ENCODE results near the gene PDGFRB. TPM values are rescaled to one million over a fixed set of nuclear protein-coding genes. Genes with fewer than 3 reads are reported as not detected.

Gene PDGFRB
- total and polyA plus RNA-seq, 2 of the 8 experiments (the other 6 are each of a cell fraction or from before 2014, with no cell fraction given): 4.2 to 13.7 TPM

DNA sequence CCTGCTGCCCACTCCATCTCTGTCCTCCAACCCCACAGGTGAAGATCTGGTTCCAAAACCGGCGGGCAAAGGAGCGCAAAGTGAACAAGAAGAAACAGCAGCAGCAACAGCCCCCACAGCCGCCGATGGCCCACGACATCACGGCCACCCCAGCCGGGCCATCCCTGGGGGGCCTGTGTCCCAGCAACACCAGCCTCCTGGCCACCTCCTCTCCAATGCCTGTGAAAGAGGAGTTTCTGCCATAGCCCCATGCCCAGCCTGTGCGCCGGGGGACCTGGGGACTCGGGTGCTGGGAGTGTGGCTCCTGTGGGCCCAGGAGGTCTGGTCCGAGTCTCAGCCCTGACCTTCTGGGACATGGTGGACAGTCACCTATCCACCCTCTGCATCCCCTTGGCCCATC lies 27.8 kb upstream of the PDGFRB start:
- H3K4ac ChIP-seq (replicated peaks; ENCODE audit: insufficient read length, low read depth, low read length): no peak overlapping the region
- H3K23ac ChIP-seq (ENCODE audit: insufficient read length): no peak overlapping the region
- FAIRE-seq (no peak), DNase-seq (ENCODE audit: low read depth in 1 of 2, low spot score in 2 of 2) (no peak)
- no peak overlapping the region for H3K14ac ChIP-seq (ENCODE audit: insufficient read length)
- no peak overlapping the region for H3K56ac ChIP-seq (replicated peaks; ENCODE audit: insufficient read length, low read depth, low read length)
- no peak for TF ChIP-seq CREB1 (IDR thresholded peaks at IDR 0.05)
- H3K18ac ChIP-seq (ENCODE audit: extremely low read depth, low read length): no peak overlapping the region
- no peak overlapping the region for H2BK5ac ChIP-seq (ENCODE audit: low read depth, low read length)
- no peak overlapping the region for H2BK120ac ChIP-seq (replicated peaks; ENCODE audit: low read depth, low read length)
- no peak overlapping the region for H2AFZ ChIP-seq (ENCODE audit: low read length)
- peaks cover 0 to under 1% of the 10 kb centered on the region in 2 experiments for H4K20me1 ChIP-seq (replicated peaks in 1 of 2; ENCODE audit: control insufficient read depth in 1 of 2, insufficient read depth in 2 of 2, low read length in 2 of 2)
- no peak overlapping the region for H2BK15ac ChIP-seq (ENCODE audit: low read length)
- no peak overlapping the region for H3K4me2 ChIP-seq (ENCODE audit: insufficient read depth in 1 of 2, low read depth in 2 of 2, low read length in 2 of 2)
- no peak overlapping the region for H4K8ac ChIP-seq (ENCODE audit: extremely low read depth, insufficient read depth, low read length)
- POLR2A ChIA-PET (ENCODE audit: partially characterized antibody): no interaction called here
- H3K9ac ChIP-seq (replicated peaks in 1 of 4; ENCODE audit: extremely low read depth in 1 of 4, low read depth in 3 of 4, low read length in 3 of 4): no peak overlapping the region
- no peak overlapping the region for H4K91ac ChIP-seq (replicated peaks; ENCODE audit: insufficient read length, low read length)
- H3K4me3 ChIP-seq (ENCODE audit: extremely low read depth in 1 of 4, insufficient read depth in 2 of 4, low read depth in 3 of 4, low read length in 4 of 4): no peak overlapping the region
- H3K36me3 ChIP-seq (ENCODE audit: control insufficient read depth in 2 of 4, insufficient read depth in 4 of 4, low read length in 3 of 4): no peaks in the 10 kb centered on the region
- H2AK5ac ChIP-seq (ENCODE audit: low read depth, low read length): no peak overlapping the region
- H3K9me3 ChIP-seq (ENCODE audit: insufficient read depth in 2 of 2, low read depth in 1 of 2, low read length in 1 of 2): no peaks in the 10 kb centered on the region
- WGBS, 2 experiments (ENCODE audit: extremely low coverage in 1 of 2, insufficient coverage in 1 of 2, insufficient read length in 1 of 2, insufficient replicate concordance in 2 of 2, low coverage in 1 of 2, low lambda C conversion rate in 2 of 2, missing lambda C conversion rate in 1 of 2): 91% methylated on average over 12 of the region's 12 CpGs; no CpG with 5 or more reads in 1 of the 2 experiments
- H3K79me1 ChIP-seq (ENCODE audit: low read depth, low read length): no peaks in the 10 kb centered on the region
- CTCF ChIA-PET (ENCODE audit: partially characterized antibody): interaction anchor here (1.0 to 17.8 kb wide), 3 partner anchors 8 to 26 kb away, joined by 7 to 406 read pairs (median 206); no protein-coding TSS in a partner anchor
- H2BK20ac ChIP-seq (ENCODE audit: low read length): no peak overlapping the region
- H3K27ac ChIP-seq (ENCODE audit: low read depth, low read length): no peak overlapping the region
- H3K4me1 ChIP-seq (replicated peaks in 1 of 4; ENCODE audit: control insufficient read depth in 3 of 4, insufficient read depth in 4 of 4, low read length in 3 of 4): peaks cover 0 to 12% (median 5%) of the 10 kb centered on the region in 4 experiments; a peak in 6 of 7 replicates
- no peaks in the 10 kb centered on the region; the same call in 1 of the 2 replicates for H3K23me2 ChIP-seq (ENCODE audit: low read depth, low read length)
- peaks cover 5 to 27% (median 20%) of the 10 kb centered on the region in 4 experiments for H3K27me3 ChIP-seq (replicated peaks in 1 of 4; ENCODE audit: control insufficient read depth in 3 of 4, extremely low read depth in 1 of 4, insufficient read depth in 3 of 4, low read length in 3 of 4)
- H4K5ac ChIP-seq (ENCODE audit: insufficient read length, low read depth, low read length): no peak overlapping the region
- no peaks in the 10 kb centered on the region for H3K79me2 ChIP-seq (ENCODE audit: control insufficient read depth in 1 of 2, insufficient read depth in 2 of 2, low read length in 2 of 2)
- H2BK12ac ChIP-seq (ENCODE audit: low read depth, low read length): no peak overlapping the region

All from H1 (cell line).